Natural killer cell (primary cell): ENCODE results near the gene TULP1. TPM values are rescaled to one million over a fixed set of nuclear protein-coding genes. Genes with fewer than 3 reads are reported as not detected.

ENCODE experiments used
- ATAC-seq, 3 donors: fragments of 150-1000 bp in 2 of 3; fragments of 200-7000 bp in 1 of 3; cut with Tn5 transposase; 1 replicate in 1 of 3; 2 replicates in 2 of 3; pipeline ENCODE4 v1.10.0; 2021; ENCODE audit warnings: mild to moderate bottlenecking in 2 of 3, moderate library complexity in 2 of 3
- DNase-seq, 2 donors: peaks; one replicate each; pipeline versions ENCODE4 v3.0.0 to v3.0.0-alpha.2; 2013 to 2021; ENCODE audit warnings: mixed read lengths in 1 of 2
- H3K27ac ChIP-seq: one replicate; pipeline ENCODE4 v1.5.1; 2013; ENCODE audit warnings: mild to moderate bottlenecking, low read length
- H3K27me3 ChIP-seq: one replicate; pipeline ENCODE4 v1.6.1; 2013; ENCODE audit warnings: low read length; ENCODE audit not compliant: control insufficient read depth, insufficient read depth
- H3K36me3 ChIP-seq: one replicate; pipeline ENCODE4 v1.6.1; 2013; ENCODE audit warnings: low read length; ENCODE audit not compliant: control insufficient read depth, insufficient read depth
- H3K4me1 ChIP-seq: one replicate; pipeline ENCODE4 v1.6.1; 2013; ENCODE audit warnings: low read length; ENCODE audit not compliant: control insufficient read depth, insufficient read depth
- H3K4me3 ChIP-seq: one replicate; pipeline ENCODE4 v1.5.1; 2013; ENCODE audit warnings: low read length
- H3K9me3 ChIP-seq: one replicate; pipeline ENCODE4 v1.6.1; 2013; ENCODE audit warnings: low read length; ENCODE audit not compliant: control insufficient read depth, insufficient read depth
- H3K27ac Mint-ChIP-seq, 2 donors: one replicate each; pipeline ENCODE4 v1.8.0; 2022; ENCODE audit warnings: mild to moderate bottlenecking in 2 of 2, mixed read lengths in 2 of 2, moderate library complexity in 1 of 2
- H3K27me3 Mint-ChIP-seq, 2 donors: one replicate each; pipeline ENCODE4 v1.8.0; 2022; ENCODE audit warnings: low read depth in 2 of 2, mixed read lengths in 2 of 2
- H3K36me3 Mint-ChIP-seq: one replicate; pipeline ENCODE4 v1.8.0; 2022; ENCODE audit warnings: mixed read lengths
- H3K4me1 Mint-ChIP-seq, 2 donors: one replicate each; pipeline ENCODE4 v1.8.0; 2022; ENCODE audit warnings: mixed read lengths in 2 of 2
- H3K4me3 Mint-ChIP-seq: one replicate; pipeline ENCODE4 v1.8.0; 2022; ENCODE audit warnings: mild to moderate bottlenecking, moderate library complexity, mixed read lengths
- H3K9me3 Mint-ChIP-seq, 2 donors: one replicate each; pipeline ENCODE4 v1.8.0; 2022; ENCODE audit warnings: mixed read lengths in 2 of 2
- CTCF ChIP-seq: fragments of 200-600 bp; IDR thresholded peaks from one replicate; pipeline ENCODE4 v1.8.0; 2022; ENCODE audit warnings: antibody characterized with exemption
- WGBS: methylation state at CpG from one replicate; pipeline ENCODE4 v1.1.7; 2013; ENCODE audit warnings: missing lambda C conversion rate; ENCODE audit not compliant: insufficient coverage; 5-methylcytosine and 5-hydroxymethylcytosine counted together
- intact Hi-C: fragments of 100-400 bp; cut with micrococcal nuclease; formaldehyde crosslinking; loops from one replicate; pipeline ENCODE4 v1.14.2; 2022
- total RNA-seq, 4 donors: library from RNA; stranded (reverse); fragments of 120-200 nt in 1 of 4; gene quantifications; one replicate each; pipeline versions ENCODE4 v1.2.3 to v1.2.4, GENCODE V29; 2013 to 2022

Gene TULP1
- total RNA-seq, 3 donors from 2014 or later (not counting 1 experiment from before 2014, with no cell fraction given): not detected

DNA sequence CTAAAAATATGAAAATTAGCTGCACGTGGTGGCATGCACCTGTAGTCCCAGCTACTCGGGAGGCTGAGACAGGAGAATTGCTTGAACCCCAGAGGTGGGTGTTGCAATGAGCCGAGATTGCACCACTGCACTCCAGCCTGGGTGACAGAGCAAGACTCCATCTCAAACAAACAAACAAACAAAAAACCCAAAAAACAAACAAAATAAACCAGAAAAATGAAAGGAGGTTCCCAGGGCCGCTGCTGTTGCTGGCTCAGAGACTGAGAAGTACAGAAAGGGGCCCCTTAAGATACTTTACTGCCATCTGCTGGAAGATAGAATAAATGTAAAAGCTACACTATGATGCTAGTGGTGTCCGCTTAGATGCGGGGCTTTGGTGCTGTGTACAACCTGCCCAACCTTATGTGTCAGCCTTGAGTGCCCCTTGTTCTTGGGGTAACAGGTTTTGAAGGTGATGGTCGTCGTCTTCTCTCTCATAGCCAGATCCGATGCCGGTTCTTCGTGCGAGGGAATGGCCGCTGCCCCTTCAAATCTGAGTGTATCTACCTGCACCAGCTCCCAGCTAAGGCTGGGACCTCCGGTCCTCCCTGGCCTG lies 63.3 kb downstream of the TULP1 start:
- Histone ChIP-seq H3K9me3 (no peaks in the 10 kb centered on the region), H3K27me3 (no peaks in the 10 kb centered on the region), H3K27ac (no peak overlapping the region), H3K4me3 (no peak overlapping the region), H3K4me1 (peaks cover 19% of the 10 kb centered on the region), H3K36me3 (no peaks in the 10 kb centered on the region)
- Mint-ChIP-seq H3K27ac (peak overlapping the region; percentile 38 to 54), H3K4me1 (peaks cover 23 to 37% of the 10 kb centered on the region in 2 donors), H3K9me3 (no peaks in the 10 kb centered on the region), H3K4me3 (peak overlapping the region; percentile 47), H3K36me3 (no peaks in the 10 kb centered on the region), H3K27me3 (peaks cover 0 to 2% of the 10 kb centered on the region in 2 donors)
- intact Hi-C loops: loop anchor here (1.0 kb wide), 2 partner anchors 107 to 152 kb away; partner anchors contain the start of genes DEF6 and PPARD
- DNase-seq (peak in 1 of 2 donors; percentile 80), ATAC-seq (peak; percentile 61 to 71 (median 61))
- TF ChIP-seq CTCF: peak; percentile 69
- WGBS: 43% methylated on average over 14 of the region's 14 CpGs

DNA sequence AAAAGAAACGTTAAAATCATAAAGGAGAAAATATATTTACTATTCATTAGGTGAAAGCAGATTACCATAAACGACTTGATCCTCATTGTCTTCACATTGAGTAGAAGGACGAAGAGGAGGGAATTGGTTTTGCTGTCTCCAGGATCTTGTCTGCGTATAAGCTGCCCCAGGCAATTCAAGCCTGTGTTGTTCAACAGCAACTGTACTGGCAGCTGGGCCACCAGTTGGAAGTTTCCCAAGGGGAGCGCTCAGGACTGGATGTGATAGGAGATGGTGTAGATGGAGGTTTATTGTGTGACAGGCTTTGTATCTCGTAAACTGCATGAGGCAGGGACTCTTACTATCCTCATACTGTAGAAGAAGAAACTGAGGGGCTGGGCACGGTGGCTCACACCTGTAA lies 64.5 kb downstream of the TULP1 start:
- H3K36me3 Mint-ChIP-seq: no peaks in the 10 kb centered on the region
- no peaks in the 10 kb centered on the region for H3K9me3 ChIP-seq
- H3K27me3 Mint-ChIP-seq: peaks cover 0 to 2% of the 10 kb centered on the region in 2 donors
- peaks cover 19% of the 10 kb centered on the region for H3K4me1 ChIP-seq
- H3K27me3 ChIP-seq: no peaks in the 10 kb centered on the region
- no peak overlapping the region for H3K27ac ChIP-seq
- no peak overlapping the region for H3K4me3 ChIP-seq
- ATAC-seq (no peak), DNase-seq (no peak)
- intact Hi-C loops: no loop called here
- no peak overlapping the region for H3K27ac Mint-ChIP-seq
- 92% methylated on average over 5 of the region's 7 CpGs for WGBS
- no peaks in the 10 kb centered on the region for H3K9me3 Mint-ChIP-seq
- H3K4me1 Mint-ChIP-seq: peaks cover 21 to 32% of the 10 kb centered on the region in 2 donors
- no peak overlapping the region for H3K4me3 Mint-ChIP-seq
- no peak for TF ChIP-seq CTCF
- no peaks in the 10 kb centered on the region for H3K36me3 ChIP-seq

Other genes with a start within 250 kb of the TULP1 start
- gene DEF6, start 215.1 kb downstream of the TULP1 start, total RNA-seq: 100 to 1,000 TPM; 232 to 297 (median 241) TPM
- gene PPARD, start 170.3 kb downstream of the TULP1 start, total RNA-seq: 10 to 100 TPM; 14.4 to 20.4 (median 18.8) TPM
- gene FANCE, start 60.6 kb downstream of the TULP1 start, total RNA-seq: 1 to 10 TPM; 2.2 to 3.2 (median 2.6) TPM
- 100 to 1,000 TPM; 723 to 943 (median 942) TPM for gene RPL10A, start 44.5 kb downstream of the TULP1 start, total RNA-seq
- under 1 TPM in 1 of 3 donors, not detected in 2; 0.39 TPM for gene TEAD3, start 15.8 kb downstream of the TULP1 start, total RNA-seq
- 10 to 100 TPM; 15.5 to 30.2 (median 27.3) TPM for gene FKBP5, start 176.0 kb upstream of the TULP1 start, total RNA-seq
- gene ARMC12, start 224.1 kb upstream of the TULP1 start, total RNA-seq: 1 to 10 TPM in 1 of 3 donors, under 1 TPM in 2; 0.59 to 1.5 (median 0.64) TPM